ENCODE measurements around the gene DPF3. TPM values are rescaled to one million over a fixed set of nuclear protein-coding genes. Genes with fewer than 3 reads are reported as not detected.
"Not testable (repeated sequence)": the region's sequence is repeated elsewhere in the genome, so short reads cannot be mapped to it uniquely, and the experiment has no call there.

Gene DPF3
- total and polyA plus RNA-seq, 5 donors from 2014 or later: 0.11 to 2.0 (median 0.49) TPM; not detected in 1

DNA sequence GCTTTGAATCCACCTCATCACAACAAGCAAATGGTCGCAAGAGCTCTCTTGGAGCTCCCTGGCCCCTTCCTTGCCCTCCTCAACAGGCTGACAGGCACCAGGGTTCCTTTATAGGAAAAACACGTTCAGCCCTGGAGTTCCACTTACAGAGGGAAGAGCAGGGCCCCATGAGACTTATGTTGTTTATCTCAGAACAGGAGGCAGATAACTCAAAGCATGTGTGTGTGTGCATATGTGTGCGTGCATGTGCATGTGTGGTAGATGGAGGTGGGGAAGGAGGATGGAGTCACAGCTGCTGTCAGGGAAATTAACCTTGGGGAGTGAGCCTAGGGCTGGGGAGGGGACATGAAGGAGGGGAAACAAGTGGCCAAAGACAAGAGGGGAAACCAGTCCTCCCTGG, 138.1 kb downstream of the DPF3 start:
- no peak for DNase-seq
- Mint-ChIP-seq H3K36me3 (peaks cover 4% of the 10 kb centered on the region), H3K27ac (no peak overlapping the region), H3K9me3 (peaks cover 3 to 31% (median 14%) of the 10 kb centered on the region in 7 donors), H3K27me3 (peaks cover 7% of the 10 kb centered on the region), H3K4me3 (no peak overlapping the region), H3K4me1 (peaks cover 0 to 5% (median 0%) of the 10 kb centered on the region in 4 donors)
- no peaks in the 10 kb centered on the region for H3K36me3 ChIP-seq (ENCODE audit: control insufficient read depth, insufficient read depth, low read length)
- peaks cover 14 to 25% of the 10 kb centered on the region in 2 experiments for H3K9me3 ChIP-seq (ENCODE audit: control insufficient read depth in 2 of 2, low read length in 2 of 2)
- ATAC-seq (ENCODE audit: low read depth in 2 of 2): no peak
- no peak overlapping the region for H3K27ac ChIP-seq (ENCODE audit: insufficient read depth, low read length, poor library complexity, severe bottlenecking)
- no peak overlapping the region for H3K4me3 ChIP-seq (ENCODE audit: low read depth, low read length)
- no peaks in the 10 kb centered on the region for H3K4me1 ChIP-seq (ENCODE audit: control insufficient read depth, insufficient read depth, low read length, poor library complexity, severe bottlenecking)
- no peaks in the 10 kb centered on the region for H3K27me3 ChIP-seq (ENCODE audit: control insufficient read depth, insufficient read depth, low read length)

DNA sequence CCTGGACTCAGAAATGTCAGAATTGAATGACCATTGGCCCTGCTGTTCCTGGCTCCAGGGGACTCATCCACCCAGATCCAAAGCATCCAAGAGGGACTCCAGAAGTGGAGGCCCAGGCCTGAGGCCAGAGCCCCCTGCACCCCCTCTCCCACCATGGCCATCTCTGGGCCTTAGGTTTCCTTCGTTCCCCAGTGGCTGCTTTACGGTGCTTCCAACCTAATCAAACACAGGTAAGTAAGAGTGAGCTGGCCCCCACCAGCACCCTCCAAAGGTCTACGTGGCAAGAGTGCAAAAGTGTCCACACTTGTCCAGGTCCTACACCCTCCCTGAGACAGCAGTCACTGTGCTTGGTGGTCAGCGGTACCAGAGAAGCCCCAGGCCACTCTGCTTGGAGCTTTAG, 139.0 kb downstream of the DPF3 start:
- Histone ChIP-seq H3K27ac (ENCODE audit: insufficient read depth, low read length, poor library complexity, severe bottlenecking) (no peak overlapping the region), H3K9me3 (ENCODE audit: control insufficient read depth in 2 of 2, low read length in 2 of 2) (peaks cover 8 to 18% of the 10 kb centered on the region in 2 experiments), H3K36me3 (ENCODE audit: control insufficient read depth, insufficient read depth, low read length) (no peaks in the 10 kb centered on the region), H3K27me3 (ENCODE audit: control insufficient read depth, insufficient read depth, low read length) (no peaks in the 10 kb centered on the region), H3K4me1 (ENCODE audit: control insufficient read depth, insufficient read depth, low read length, poor library complexity, severe bottlenecking) (no peaks in the 10 kb centered on the region), H3K4me3 (ENCODE audit: low read depth, low read length) (no peak overlapping the region)
- Mint-ChIP-seq H3K36me3 (peaks cover 4% of the 10 kb centered on the region), H3K27ac (no peak overlapping the region), H3K4me1 (peaks cover 0 to 5% (median 0%) of the 10 kb centered on the region in 4 donors), H3K27me3 (peaks cover 7% of the 10 kb centered on the region), H3K4me3 (no peak overlapping the region), H3K9me3 (peaks cover 3 to 24% (median 13%) of the 10 kb centered on the region in 7 donors)
- ATAC-seq (ENCODE audit: low read depth in 2 of 2) (no peak), DNase-seq (no peak)

DNA sequence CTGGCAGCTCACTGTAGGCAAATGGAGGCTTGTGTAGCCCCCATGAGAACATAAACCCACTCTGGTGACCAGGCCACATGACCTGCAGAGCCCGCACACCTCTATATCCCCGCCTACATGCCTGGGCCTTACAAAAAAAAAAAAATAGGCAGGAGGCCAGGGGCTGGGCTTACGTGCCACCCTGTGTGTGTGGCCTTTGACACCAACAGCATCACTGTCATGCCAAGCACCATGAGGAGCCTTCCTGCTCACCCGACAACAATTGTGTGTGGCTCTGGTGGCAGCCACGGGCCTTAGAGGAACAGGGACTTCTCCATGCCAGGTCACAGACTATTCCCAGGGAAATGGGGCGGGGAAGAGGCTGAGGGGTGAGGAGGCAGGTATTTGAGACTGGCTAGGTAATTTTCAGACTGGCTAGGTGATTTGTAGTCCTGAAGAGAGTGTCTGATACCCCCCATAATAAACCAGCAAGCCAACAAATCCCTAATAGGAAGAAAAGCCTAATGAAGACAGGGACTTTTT, 140.0 kb downstream of the DPF3 start:
- Mint-ChIP-seq H3K27me3 (peaks cover 4% of the 10 kb centered on the region), H3K4me1 (peaks cover 0 to under 1% (median 0%) of the 10 kb centered on the region in 4 donors), H3K9me3 (peaks cover 1 to 17% (median 8%) of the 10 kb centered on the region in 7 donors), H3K4me3 (no peak overlapping the region), H3K27ac (no peak overlapping the region), H3K36me3 (no peaks in the 10 kb centered on the region)
- Histone ChIP-seq H3K9me3 (ENCODE audit: control insufficient read depth in 2 of 2, low read length in 2 of 2) (peaks cover 8 to 12% of the 10 kb centered on the region in 2 experiments), H3K4me3 (ENCODE audit: low read depth, low read length) (no peak overlapping the region), H3K4me1 (ENCODE audit: control insufficient read depth, insufficient read depth, low read length, poor library complexity, severe bottlenecking) (no peaks in the 10 kb centered on the region), H3K27ac (ENCODE audit: insufficient read depth, low read length, poor library complexity, severe bottlenecking) (no peak overlapping the region), H3K36me3 (ENCODE audit: control insufficient read depth, insufficient read depth, low read length) (no peaks in the 10 kb centered on the region), H3K27me3 (ENCODE audit: control insufficient read depth, insufficient read depth, low read length) (no peaks in the 10 kb centered on the region)
- ATAC-seq (ENCODE audit: low read depth in 2 of 2) (no peak), DNase-seq (no peak)

- no peaks in the 10 kb centered on the region for H3K36me3 Mint-ChIP-seq
- ATAC-seq (ENCODE audit: low read depth in 2 of 2): no peak
Measured at GRCh38 chr14:72753044-72753710, 140.7 kb downstream of the DPF3 start.

GRCh38 chr14:72752034-72752412, 141.9 kb downstream of the DPF3 start:
- no peak overlapping the region for H3K27ac ChIP-seq (ENCODE audit: insufficient read depth, low read length, poor library complexity, severe bottlenecking)
- H3K9me3 Mint-ChIP-seq: peaks cover 0 to 11% (median 3%) of the 10 kb centered on the region in 7 donors
- no peaks in the 10 kb centered on the region for H3K9me3 ChIP-seq (ENCODE audit: control insufficient read depth in 2 of 2, low read length in 2 of 2)
- no peaks in the 10 kb centered on the region for H3K36me3 ChIP-seq (ENCODE audit: control insufficient read depth, insufficient read depth, low read length)
- H3K27ac Mint-ChIP-seq: no peak overlapping the region
- no peaks in the 10 kb centered on the region for H3K4me1 ChIP-seq (ENCODE audit: control insufficient read depth, insufficient read depth, low read length, poor library complexity, severe bottlenecking)
- peak in 1 of 2 donors; percentile 18 for ATAC-seq (ENCODE audit: low read depth in 2 of 2)
- H3K27me3 ChIP-seq (ENCODE audit: control insufficient read depth, insufficient read depth, low read length): no peaks in the 10 kb centered on the region
- H3K27me3 Mint-ChIP-seq: no peaks in the 10 kb centered on the region
- no peak for DNase-seq
- no peak overlapping the region for H3K4me3 ChIP-seq (ENCODE audit: low read depth, low read length)
- no peaks in the 10 kb centered on the region for H3K36me3 Mint-ChIP-seq
- H3K4me3 Mint-ChIP-seq: no peak overlapping the region
- H3K4me1 Mint-ChIP-seq: no peaks in the 10 kb centered on the region

More at GRCh38 chr14:72753044-72753710, 140.7 kb downstream of the DPF3 start:
- Histone ChIP-seq H3K4me1 (ENCODE audit: control insufficient read depth, insufficient read depth, low read length, poor library complexity, severe bottlenecking) (no peaks in the 10 kb centered on the region), H3K27ac (ENCODE audit: insufficient read depth, low read length, poor library complexity, severe bottlenecking) (no peak overlapping the region), H3K9me3 (ENCODE audit: control insufficient read depth in 2 of 2, low read length in 2 of 2) (peaks cover 2 to 5% of the 10 kb centered on the region in 2 experiments), H3K36me3 (ENCODE audit: control insufficient read depth, insufficient read depth, low read length) (no peaks in the 10 kb centered on the region), H3K27me3 (ENCODE audit: control insufficient read depth, insufficient read depth, low read length) (no peaks in the 10 kb centered on the region), H3K4me3 (ENCODE audit: low read depth, low read length) (no peak overlapping the region)
- DNase-seq: no peak
- Mint-ChIP-seq H3K27me3 (no peaks in the 10 kb centered on the region), H3K4me1 (no peaks in the 10 kb centered on the region), H3K27ac (no peak overlapping the region), H3K9me3 (peaks cover 0 to 11% (median 2%) of the 10 kb centered on the region in 7 donors), H3K4me3 (no peak overlapping the region)

DNA sequence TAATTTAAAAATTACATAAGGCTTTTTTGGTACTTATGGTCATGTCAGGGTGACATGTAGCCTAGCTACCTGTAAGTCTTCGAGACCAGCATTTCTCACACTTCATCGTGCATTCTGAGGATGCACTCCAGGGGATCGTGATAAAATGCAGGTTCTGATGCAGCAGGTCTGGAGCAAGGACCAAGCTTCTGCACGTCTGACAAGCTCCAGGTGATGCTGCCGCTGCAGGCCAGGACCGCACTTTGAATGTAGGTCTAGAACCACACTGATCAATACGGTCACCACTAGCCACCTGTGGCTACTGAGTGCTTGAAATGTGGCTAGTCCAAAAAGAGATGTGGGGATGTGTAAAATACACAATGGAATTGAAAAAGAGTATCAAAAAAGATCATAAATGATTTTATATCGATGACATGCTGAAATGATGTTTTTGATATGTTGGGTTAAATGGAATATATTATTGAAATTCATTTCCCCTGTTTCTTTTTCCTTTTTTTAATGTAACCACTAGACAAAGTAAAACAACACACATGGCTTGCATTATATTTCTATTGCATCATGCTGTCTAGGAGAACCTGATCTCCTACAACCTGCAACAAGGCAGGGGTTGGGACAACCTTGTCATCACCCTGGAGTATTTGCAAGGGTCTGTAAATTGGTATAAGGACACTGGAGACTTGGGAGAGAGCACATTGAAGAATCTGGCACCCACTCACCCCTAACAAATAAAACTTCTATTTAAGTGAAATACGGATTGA, 142.4 kb downstream of the DPF3 start:
- H3K9me3 Mint-ChIP-seq: peaks cover 0 to 9% (median 1%) of the 10 kb centered on the region in 7 donors
- no peak overlapping the region for H3K27ac Mint-ChIP-seq
- Histone ChIP-seq H3K9me3 (ENCODE audit: control insufficient read depth in 2 of 2, low read length in 2 of 2) (no peaks in the 10 kb centered on the region), H3K4me3 (ENCODE audit: low read depth, low read length) (no peak overlapping the region), H3K36me3 (ENCODE audit: control insufficient read depth, insufficient read depth, low read length) (no peaks in the 10 kb centered on the region), H3K27me3 (ENCODE audit: control insufficient read depth, insufficient read depth, low read length) (no peaks in the 10 kb centered on the region), H3K4me1 (ENCODE audit: control insufficient read depth, insufficient read depth, low read length, poor library complexity, severe bottlenecking) (no peaks in the 10 kb centered on the region), H3K27ac (ENCODE audit: insufficient read depth, low read length, poor library complexity, severe bottlenecking) (no peak overlapping the region)
- H3K36me3 Mint-ChIP-seq: no peaks in the 10 kb centered on the region
- no peaks in the 10 kb centered on the region for H3K27me3 Mint-ChIP-seq
- ATAC-seq (ENCODE audit: low read depth in 2 of 2): no peak
- DNase-seq: no peak
- no peak overlapping the region for H3K4me3 Mint-ChIP-seq
- H3K4me1 Mint-ChIP-seq: no peaks in the 10 kb centered on the region

DNA sequence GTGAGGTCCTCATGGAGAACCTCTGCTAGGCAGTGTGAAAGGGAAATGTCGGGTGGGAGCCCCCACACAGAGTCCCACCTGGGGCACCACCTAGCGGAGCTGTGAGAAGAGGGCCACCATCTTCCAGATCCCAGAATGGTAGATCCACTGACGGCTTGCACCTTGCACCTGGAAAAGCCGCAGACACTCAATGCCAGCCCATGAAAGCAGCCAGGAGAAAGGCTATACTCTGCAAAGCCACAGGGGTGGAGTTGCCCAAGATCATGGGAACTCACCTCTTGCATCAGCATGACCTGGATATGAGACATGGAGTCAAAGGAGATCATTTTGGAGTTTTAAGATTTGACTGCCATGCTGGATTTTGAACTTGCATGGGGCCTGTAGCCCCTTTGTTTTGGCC, 145.0 kb downstream of the DPF3 start:
- H3K36me3 ChIP-seq (ENCODE audit: control insufficient read depth, insufficient read depth, low read length); H3K9me3 Mint-ChIP-seq; H3K27me3 Mint-ChIP-seq; H3K4me1 Mint-ChIP-seq; H3K27me3 ChIP-seq (ENCODE audit: control insufficient read depth, insufficient read depth, low read length); H3K4me1 ChIP-seq (ENCODE audit: control insufficient read depth, insufficient read depth, low read length, poor library complexity, severe bottlenecking); H3K4me3 Mint-ChIP-seq; H3K36me3 Mint-ChIP-seq; H3K27ac Mint-ChIP-seq; H3K27ac ChIP-seq (ENCODE audit: insufficient read depth, low read length, poor library complexity, severe bottlenecking); H3K9me3 ChIP-seq (ENCODE audit: control insufficient read depth in 2 of 2, low read length in 2 of 2); H3K4me3 ChIP-seq (ENCODE audit: low read depth, low read length); ATAC-seq (ENCODE audit: low read depth in 2 of 2); DNase-seq: not testable (repeated sequence)

Data from CD4-positive, CD25-positive, alpha-beta regulatory T cell (primary cell).